GM12878 (cell line): ENCODE data around the gene NTSR1.

ENCODE experiments used
- CBFB ChIP-seq: IDR thresholded peaks from 2 replicates; pipeline ENCODE4 v1.6.1; 2016; ENCODE audit warnings: antibody characterized with exemption, low read depth
- EED ChIP-seq: sonication (generic); IDR thresholded peaks from 2 replicates; pipeline ENCODE4 v1.6.1; 2016; ENCODE audit warnings: antibody characterized with exemption, low read depth
- HDAC2 ChIP-seq: fragments of 200-600 bp; sonication (generic); IDR thresholded peaks from 2 replicates; pipeline ENCODE4 v1.6.1; 2017
- JUND ChIP-seq: IDR thresholded peaks from 2 replicates; pipeline ENCODE4 v1.6.1; 2012; ENCODE audit warnings: low read depth, mild to moderate bottlenecking, low read length, improper control_type of control experiment, moderate library complexity
- POLR2A ChIP-seq: IDR thresholded peaks from 2 replicates; pipeline ENCODE4 v1.6.1; 2011; ENCODE audit warnings: low read depth, mild to moderate bottlenecking, low read length
- POLR2AphosphoS5 ChIP-seq: IDR thresholded peaks from 2 replicates; pipeline ENCODE4 v1.6.1; 2011; ENCODE audit warnings: mild to moderate bottlenecking, low read length, inconsistent platforms
- SIN3A ChIP-seq: IDR thresholded peaks from 2 replicates; pipeline ENCODE4 v1.6.1; 2012; ENCODE audit warnings: low read depth, low read length, improper control_type of control experiment
- SPI1 ChIP-seq: IDR thresholded peaks from 2 replicates; pipeline ENCODE4 v1.6.1; 2011; ENCODE audit warnings: low read depth, mild to moderate bottlenecking, low read length, moderate library complexity, borderline replicate concordance; ENCODE audit not compliant: insufficient read depth
- TAF1 ChIP-seq: IDR thresholded peaks from 2 replicates; pipeline ENCODE4 v1.6.1; 2011; ENCODE audit warnings: mild to moderate bottlenecking, low read depth, low read length, borderline replicate concordance
- TF ChIP-seq, protein P1 (sequence below), 3 experiments: IDR thresholded peaks in 2 of 3; conservative IDR thresholded peaks in 1 of 3; 2 replicates each; pipeline ENCODE4 v1.5.1; 2011; ENCODE audit warnings: low read depth in 3 of 3, low read length in 3 of 3, mild to moderate bottlenecking in 3 of 3, control low read depth in 2 of 3, moderate library complexity in 2 of 3, inconsistent platforms in 1 of 3, mixed read lengths in 1 of 3; ENCODE audit not compliant: control insufficient read depth in 2 of 3, insufficient read depth in 1 of 3; ENCODE audit errors: extremely low read depth in 1 of 3
- TF ChIP-seq, protein P2 (sequence below): IDR thresholded peaks from 2 replicates; pipeline ENCODE4 v1.6.1; 2012; ENCODE audit warnings: low read depth, low read length, improper control_type of control experiment
- TF ChIP-seq, protein P3 (sequence below): IDR thresholded peaks from 2 replicates; pipeline ENCODE4 v1.6.1; 2012; ENCODE audit warnings: low read depth, low read length, improper control_type of control experiment

DNA sequence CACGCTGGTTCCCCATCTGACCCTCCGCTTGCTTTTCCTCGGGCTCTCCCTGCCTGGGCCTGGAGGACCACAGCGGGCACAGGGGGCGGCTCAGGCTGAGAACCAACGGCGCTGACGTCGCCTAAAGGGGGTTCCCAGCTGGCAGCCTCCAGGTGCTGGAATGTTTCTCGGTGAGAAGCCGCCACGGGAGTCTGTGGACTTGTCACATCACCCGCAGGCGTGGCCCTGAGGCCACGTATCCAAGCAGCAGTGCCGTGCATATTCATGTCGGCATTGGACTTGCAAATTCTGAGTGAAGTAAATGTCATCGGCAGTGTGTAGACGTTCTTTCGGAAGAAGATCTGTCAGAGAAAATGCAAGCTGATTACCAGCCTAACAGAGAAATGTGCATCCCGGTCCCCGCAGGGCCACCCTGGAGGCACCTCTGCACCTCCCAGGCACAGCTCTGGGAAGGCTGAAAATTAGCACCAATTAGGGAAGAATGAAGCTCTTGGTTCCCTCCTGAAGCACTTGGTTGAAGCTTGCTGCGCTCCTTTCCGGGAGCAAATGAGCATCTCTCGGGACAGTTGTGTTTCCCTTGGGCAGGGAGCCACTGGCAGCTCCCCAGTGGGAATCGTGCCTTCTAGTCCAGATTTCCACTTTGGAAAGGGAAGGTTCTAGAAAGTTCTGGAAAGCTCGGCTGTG lies 24.3 kb downstream of the NTSR1 start:
- TF ChIP-seq, protein P1, sequence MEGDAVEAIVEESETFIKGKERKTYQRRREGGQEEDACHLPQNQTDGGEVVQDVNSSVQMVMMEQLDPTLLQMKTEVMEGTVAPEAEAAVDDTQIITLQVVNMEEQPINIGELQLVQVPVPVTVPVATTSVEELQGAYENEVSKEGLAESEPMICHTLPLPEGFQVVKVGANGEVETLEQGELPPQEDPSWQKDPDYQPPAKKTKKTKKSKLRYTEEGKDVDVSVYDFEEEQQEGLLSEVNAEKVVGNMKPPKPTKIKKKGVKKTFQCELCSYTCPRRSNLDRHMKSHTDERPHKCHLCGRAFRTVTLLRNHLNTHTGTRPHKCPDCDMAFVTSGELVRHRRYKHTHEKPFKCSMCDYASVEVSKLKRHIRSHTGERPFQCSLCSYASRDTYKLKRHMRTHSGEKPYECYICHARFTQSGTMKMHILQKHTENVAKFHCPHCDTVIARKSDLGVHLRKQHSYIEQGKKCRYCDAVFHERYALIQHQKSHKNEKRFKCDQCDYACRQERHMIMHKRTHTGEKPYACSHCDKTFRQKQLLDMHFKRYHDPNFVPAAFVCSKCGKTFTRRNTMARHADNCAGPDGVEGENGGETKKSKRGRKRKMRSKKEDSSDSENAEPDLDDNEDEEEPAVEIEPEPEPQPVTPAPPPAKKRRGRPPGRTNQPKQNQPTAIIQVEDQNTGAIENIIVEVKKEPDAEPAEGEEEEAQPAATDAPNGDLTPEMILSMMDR (IDR thresholded peaks at IDR 0.05 in 2 of 3, conservative IDR thresholded peaks at IDR 0.05 in 1 of 3; ENCODE audit: control insufficient read depth in 2 of 3, extremely low read depth in 1 of 3, insufficient read depth in 1 of 3, low read depth in 3 of 3, low read length in 3 of 3), result no peak
- TF ChIP-seq EED, result no peak
- TF ChIP-seq JUND, result no peak
- TF ChIP-seq POLR2AphosphoS5, result no peak
- TF ChIP-seq CBFB, result no peak
- no peak for TF ChIP-seq TAF1
- no peak for TF ChIP-seq HDAC2
- TF ChIP-seq SPI1, result no peak
- TF ChIP-seq, protein P2, sequence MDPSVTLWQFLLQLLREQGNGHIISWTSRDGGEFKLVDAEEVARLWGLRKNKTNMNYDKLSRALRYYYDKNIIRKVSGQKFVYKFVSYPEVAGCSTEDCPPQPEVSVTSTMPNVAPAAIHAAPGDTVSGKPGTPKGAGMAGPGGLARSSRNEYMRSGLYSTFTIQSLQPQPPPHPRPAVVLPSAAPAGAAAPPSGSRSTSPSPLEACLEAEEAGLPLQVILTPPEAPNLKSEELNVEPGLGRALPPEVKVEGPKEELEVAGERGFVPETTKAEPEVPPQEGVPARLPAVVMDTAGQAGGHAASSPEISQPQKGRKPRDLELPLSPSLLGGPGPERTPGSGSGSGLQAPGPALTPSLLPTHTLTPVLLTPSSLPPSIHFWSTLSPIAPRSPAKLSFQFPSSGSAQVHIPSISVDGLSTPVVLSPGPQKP, result no peak
- TF ChIP-seq, protein P3, sequence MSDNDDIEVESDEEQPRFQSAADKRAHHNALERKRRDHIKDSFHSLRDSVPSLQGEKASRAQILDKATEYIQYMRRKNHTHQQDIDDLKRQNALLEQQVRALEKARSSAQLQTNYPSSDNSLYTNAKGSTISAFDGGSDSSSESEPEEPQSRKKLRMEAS, result no peak
- no peak for TF ChIP-seq POLR2A
- no peak for TF ChIP-seq SIN3A
